ENCODE data around the gene ADAMTS16.

Gene ADAMTS16

DNA sequence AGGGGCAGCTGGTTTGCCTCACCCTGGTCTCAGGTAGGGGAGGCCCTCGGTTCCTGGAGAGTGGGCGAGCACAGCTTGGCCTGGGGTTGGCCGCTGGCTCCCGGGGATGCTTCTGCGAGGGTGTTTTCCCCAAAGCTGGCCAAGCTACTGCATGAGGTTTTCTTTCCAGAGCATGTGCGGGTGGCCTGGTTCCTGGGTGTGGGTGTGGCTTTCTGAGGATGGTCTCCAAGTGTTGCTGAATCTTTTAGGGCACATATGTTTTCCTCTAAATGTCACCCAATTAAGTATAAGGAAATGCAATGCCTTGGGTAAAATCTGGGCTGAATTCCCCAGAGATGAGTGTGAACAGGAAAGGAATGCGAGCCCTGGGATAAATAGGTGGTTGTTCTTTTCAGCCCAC is 166.6 kb downstream of the ADAMTS16 start:
- no peak for ATAC-seq
- no peak for TF ChIP-seq ZFP30 (CRISPR knock-in tag; IDR thresholded peaks at IDR 0.05)
- TF ChIP-seq BACH2 (CRISPR knock-in tag; IDR thresholded peaks at IDR 0.05; ENCODE audit: borderline replicate concordance): no peak
- TF ChIP-seq, protein P1, sequence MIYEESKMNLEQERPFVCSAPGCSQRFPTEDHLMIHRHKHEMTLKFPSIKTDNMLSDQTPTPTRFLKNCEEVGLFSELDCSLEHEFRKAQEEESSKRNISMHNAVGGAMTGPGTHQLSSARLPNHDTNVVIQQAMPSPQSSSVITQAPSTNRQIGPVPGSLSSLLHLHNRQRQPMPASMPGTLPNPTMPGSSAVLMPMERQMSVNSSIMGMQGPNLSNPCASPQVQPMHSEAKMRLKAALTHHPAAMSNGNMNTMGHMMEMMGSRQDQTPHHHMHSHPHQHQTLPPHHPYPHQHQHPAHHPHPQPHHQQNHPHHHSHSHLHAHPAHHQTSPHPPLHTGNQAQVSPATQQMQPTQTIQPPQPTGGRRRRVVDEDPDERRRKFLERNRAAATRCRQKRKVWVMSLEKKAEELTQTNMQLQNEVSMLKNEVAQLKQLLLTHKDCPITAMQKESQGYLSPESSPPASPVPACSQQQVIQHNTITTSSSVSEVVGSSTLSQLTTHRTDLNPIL (CRISPR knock-in tag; IDR thresholded peaks at IDR 0.05; ENCODE audit: low read depth): no peak
- no peak for TF ChIP-seq ZNF70 (CRISPR knock-in tag; IDR thresholded peaks at IDR 0.05)
- TF ChIP-seq SNAI2 (CRISPR knock-in tag; IDR thresholded peaks at IDR 0.05): no peak
- TF ChIP-seq, protein P2, sequence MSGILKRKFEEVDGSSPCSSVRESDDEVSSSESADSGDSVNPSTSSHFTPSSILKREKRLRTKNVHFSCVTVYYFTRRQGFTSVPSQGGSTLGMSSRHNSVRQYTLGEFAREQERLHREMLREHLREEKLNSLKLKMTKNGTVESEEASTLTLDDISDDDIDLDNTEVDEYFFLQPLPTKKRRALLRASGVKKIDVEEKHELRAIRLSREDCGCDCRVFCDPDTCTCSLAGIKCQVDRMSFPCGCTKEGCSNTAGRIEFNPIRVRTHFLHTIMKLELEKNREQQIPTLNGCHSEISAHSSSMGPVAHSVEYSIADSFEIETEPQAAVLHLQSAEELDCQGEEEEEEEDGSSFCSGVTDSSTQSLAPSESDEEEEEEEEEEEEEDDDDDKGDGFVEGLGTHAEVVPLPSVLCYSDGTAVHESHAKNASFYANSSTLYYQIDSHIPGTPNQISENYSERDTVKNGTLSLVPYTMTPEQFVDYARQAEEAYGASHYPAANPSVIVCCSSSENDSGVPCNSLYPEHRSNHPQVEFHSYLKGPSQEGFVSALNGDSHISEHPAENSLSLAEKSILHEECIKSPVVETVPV (CRISPR knock-in tag; IDR thresholded peaks at IDR 0.05): no peak
- no peak for TF ChIP-seq ESRRG (CRISPR knock-in tag; IDR thresholded peaks at IDR 0.05)
- TF ChIP-seq, protein P3, sequence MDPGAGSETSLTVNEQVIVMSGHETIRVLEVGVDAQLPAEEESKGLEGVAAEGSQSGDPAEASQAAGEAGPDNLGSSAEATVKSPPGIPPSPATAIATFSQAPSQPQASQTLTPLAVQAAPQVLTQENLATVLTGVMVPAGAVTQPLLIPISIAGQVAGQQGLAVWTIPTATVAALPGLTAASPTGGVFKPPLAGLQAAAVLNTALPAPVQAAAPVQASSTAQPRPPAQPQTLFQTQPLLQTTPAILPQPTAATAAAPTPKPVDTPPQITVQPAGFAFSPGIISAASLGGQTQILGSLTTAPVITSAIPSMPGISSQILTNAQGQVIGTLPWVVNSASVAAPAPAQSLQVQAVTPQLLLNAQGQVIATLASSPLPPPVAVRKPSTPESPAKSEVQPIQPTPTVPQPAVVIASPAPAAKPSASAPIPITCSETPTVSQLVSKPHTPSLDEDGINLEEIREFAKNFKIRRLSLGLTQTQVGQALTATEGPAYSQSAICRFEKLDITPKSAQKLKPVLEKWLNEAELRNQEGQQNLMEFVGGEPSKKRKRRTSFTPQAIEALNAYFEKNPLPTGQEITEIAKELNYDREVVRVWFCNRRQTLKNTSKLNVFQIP (CRISPR knock-in tag; IDR thresholded peaks at IDR 0.05; ENCODE audit: borderline replicate concordance, low read depth): no peak
- TF ChIP-seq RARB (CRISPR knock-in tag; IDR thresholded peaks at IDR 0.05): no peak
- TF ChIP-seq CSDC2 (CRISPR knock-in tag; IDR thresholded peaks at IDR 0.05): no peak
- no peak for TF ChIP-seq ZFP3 (CRISPR knock-in tag; IDR thresholded peaks at IDR 0.05)
- TF ChIP-seq GLIS3 (CRISPR knock-in tag; IDR thresholded peaks at IDR 0.05): no peak
- TF ChIP-seq PPARA (CRISPR knock-in tag; IDR thresholded peaks at IDR 0.05; ENCODE audit: borderline replicate concordance): no peak
- TF ChIP-seq OSR1 (CRISPR knock-in tag; IDR thresholded peaks at IDR 0.05): no peak

DNA sequence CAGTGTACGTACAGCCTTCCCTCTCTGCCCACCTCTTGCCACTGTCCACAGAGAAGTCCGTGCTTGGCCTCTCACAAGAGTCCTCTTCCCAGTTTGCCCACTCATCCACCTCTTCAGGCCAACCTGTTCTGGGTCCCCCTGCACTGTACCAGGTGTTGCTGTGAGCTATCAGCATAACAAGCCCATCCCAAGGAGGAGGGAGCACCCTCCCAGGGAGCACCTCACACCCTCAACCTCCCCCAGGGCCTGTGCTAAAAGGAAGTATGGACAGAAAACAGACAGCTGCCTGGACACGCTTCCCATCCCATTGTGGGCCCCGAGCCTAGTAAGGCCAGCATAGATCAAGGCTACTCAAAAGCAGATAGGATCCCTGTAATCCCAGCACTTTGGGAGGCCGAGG is 168.2 kb downstream of the ADAMTS16 start:
- TF ChIP-seq TOX (CRISPR knock-in tag; IDR thresholded peaks at IDR 0.05; ENCODE audit: borderline replicate concordance): no peak
- TF ChIP-seq, protein P4, sequence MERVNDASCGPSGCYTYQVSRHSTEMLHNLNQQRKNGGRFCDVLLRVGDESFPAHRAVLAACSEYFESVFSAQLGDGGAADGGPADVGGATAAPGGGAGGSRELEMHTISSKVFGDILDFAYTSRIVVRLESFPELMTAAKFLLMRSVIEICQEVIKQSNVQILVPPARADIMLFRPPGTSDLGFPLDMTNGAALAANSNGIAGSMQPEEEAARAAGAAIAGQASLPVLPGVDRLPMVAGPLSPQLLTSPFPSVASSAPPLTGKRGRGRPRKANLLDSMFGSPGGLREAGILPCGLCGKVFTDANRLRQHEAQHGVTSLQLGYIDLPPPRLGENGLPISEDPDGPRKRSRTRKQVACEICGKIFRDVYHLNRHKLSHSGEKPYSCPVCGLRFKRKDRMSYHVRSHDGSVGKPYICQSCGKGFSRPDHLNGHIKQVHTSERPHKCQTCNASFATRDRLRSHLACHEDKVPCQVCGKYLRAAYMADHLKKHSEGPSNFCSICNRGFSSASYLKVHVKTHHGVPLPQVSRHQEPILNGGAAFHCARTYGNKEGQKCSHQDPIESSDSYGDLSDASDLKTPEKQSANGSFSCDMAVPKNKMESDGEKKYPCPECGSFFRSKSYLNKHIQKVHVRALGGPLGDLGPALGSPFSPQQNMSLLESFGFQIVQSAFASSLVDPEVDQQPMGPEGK (CRISPR knock-in tag; IDR thresholded peaks at IDR 0.05; ENCODE audit: borderline replicate concordance): no peak
- TF ChIP-seq BACH2 (CRISPR knock-in tag; IDR thresholded peaks at IDR 0.05; ENCODE audit: borderline replicate concordance): no peak
- TF ChIP-seq, protein P5, sequence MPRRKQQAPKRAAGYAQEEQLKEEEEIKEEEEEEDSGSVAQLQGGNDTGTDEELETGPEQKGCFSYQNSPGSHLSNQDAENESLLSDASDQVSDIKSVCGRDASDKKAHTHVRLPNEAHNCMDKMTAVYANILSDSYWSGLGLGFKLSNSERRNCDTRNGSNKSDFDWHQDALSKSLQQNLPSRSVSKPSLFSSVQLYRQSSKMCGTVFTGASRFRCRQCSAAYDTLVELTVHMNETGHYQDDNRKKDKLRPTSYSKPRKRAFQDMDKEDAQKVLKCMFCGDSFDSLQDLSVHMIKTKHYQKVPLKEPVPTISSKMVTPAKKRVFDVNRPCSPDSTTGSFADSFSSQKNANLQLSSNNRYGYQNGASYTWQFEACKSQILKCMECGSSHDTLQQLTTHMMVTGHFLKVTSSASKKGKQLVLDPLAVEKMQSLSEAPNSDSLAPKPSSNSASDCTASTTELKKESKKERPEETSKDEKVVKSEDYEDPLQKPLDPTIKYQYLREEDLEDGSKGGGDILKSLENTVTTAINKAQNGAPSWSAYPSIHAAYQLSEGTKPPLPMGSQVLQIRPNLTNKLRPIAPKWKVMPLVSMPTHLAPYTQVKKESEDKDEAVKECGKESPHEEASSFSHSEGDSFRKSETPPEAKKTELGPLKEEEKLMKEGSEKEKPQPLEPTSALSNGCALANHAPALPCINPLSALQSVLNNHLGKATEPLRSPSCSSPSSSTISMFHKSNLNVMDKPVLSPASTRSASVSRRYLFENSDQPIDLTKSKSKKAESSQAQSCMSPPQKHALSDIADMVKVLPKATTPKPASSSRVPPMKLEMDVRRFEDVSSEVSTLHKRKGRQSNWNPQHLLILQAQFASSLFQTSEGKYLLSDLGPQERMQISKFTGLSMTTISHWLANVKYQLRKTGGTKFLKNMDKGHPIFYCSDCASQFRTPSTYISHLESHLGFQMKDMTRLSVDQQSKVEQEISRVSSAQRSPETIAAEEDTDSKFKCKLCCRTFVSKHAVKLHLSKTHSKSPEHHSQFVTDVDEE (CRISPR knock-in tag; IDR thresholded peaks at IDR 0.05): no peak
- TF ChIP-seq ARNTL (CRISPR knock-in tag; IDR thresholded peaks at IDR 0.05; ENCODE audit: borderline replicate concordance, low read depth): no peak
- ATAC-seq: no peak

DNA sequence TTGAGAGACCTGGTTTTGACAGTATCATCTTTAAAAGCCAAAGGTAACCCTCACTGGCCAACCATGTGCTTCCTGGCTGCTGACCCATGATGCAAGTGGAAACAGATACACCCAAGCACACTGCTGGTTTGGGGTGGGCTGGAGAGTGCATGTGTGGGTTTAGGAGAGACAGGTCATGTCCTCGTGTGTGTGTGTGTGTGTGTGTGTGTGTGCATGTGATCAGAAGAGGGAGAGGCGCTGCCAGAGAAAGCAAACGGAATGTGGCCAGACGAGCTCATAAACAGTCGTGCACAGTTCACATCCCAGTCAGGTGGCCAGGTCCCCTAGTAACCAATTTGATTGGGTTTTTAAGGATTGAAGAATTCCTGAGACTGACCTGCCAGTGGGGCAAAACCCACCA is 169.5 kb downstream of the ADAMTS16 start:
- no peak for TF ChIP-seq TOX (CRISPR knock-in tag; IDR thresholded peaks at IDR 0.05; ENCODE audit: borderline replicate concordance)
- TF ChIP-seq ZFP3 (CRISPR knock-in tag; IDR thresholded peaks at IDR 0.05): no peak
- TF ChIP-seq, protein P4 (CRISPR knock-in tag; IDR thresholded peaks at IDR 0.05; ENCODE audit: borderline replicate concordance): no peak
- TF ChIP-seq ZNF8 (CRISPR knock-in tag; IDR thresholded peaks at IDR 0.05): no peak
- TF ChIP-seq, protein P2 (CRISPR knock-in tag; IDR thresholded peaks at IDR 0.05): no peak
- TF ChIP-seq RARB (CRISPR knock-in tag; IDR thresholded peaks at IDR 0.05): no peak
- TF ChIP-seq ARNTL (CRISPR knock-in tag; IDR thresholded peaks at IDR 0.05; ENCODE audit: borderline replicate concordance, low read depth): no peak
- TF ChIP-seq ISL1 (CRISPR knock-in tag; IDR thresholded peaks at IDR 0.05): no peak
- no peak for TF ChIP-seq TCF4 (CRISPR knock-in tag; IDR thresholded peaks at IDR 0.05; ENCODE audit: borderline replicate concordance)
- ATAC-seq: no peak

All from SK-N-SH treated with all-trans-retinoic acid at 6 μM for 48 hours (cell line).